ENCODE measurements around the gene C2CD2L. TPM values are rescaled to one million over a fixed set of nuclear protein-coding genes. Genes with fewer than 3 reads are reported as not detected.

Gene C2CD2L
- total and polyA plus RNA-seq, 2 of the 13 experiments (the other 11 are each of a cell fraction or from before 2014, with no cell fraction given): 3.7 to 5.5 TPM

DNA sequence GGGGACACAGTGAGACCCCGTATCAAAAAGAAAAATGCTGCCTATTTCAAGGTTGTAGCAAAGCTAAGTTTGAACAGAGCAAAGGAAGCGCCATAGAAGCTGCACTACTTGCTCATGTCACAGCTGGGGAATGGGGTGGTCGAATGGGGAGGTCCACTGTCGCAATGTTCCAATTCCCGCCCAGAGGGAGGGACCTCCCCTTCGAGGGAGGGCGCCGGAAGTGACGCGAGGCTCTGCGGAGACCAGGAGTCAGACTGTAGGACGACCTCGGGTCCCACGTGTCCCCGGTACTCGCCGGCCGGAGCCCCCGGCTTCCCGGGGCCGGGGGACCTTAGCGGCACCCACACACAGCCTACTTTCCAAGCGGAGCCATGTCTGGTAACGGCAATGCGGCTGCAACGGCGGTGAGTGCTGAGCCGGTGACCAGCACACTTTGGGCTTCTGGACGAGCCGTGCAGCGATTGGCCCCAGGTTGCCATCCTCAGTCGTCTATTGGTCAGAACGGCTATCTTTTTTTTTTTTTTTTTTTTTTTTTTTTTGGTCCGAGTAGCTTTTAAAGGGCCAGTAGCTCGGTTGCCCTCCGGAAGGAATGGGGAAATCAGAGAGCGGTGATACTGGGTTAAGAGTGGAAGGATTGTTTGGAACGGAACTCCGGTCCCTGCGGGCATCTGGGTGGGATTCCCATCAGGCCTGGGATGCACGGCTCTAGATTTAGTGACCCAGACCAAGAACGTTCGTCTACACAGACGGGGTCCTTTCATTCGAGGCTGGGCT lies 22.3 kb upstream of the C2CD2L start, which contains the start of gene HMBS (continued):
- TF ChIP-seq, protein P1, sequence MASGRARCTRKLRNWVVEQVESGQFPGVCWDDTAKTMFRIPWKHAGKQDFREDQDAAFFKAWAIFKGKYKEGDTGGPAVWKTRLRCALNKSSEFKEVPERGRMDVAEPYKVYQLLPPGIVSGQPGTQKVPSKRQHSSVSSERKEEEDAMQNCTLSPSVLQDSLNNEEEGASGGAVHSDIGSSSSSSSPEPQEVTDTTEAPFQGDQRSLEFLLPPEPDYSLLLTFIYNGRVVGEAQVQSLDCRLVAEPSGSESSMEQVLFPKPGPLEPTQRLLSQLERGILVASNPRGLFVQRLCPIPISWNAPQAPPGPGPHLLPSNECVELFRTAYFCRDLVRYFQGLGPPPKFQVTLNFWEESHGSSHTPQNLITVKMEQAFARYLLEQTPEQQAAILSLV (CRISPR knock-in tag; IDR thresholded peaks at IDR 0.05; ENCODE audit: borderline replicate concordance): peak; percentile 34; the same call in 1 of the 2 replicates
- no peak for TF ChIP-seq POLR2AphosphoS2 (IDR thresholded peaks at IDR 0.05; ENCODE audit: low read depth, low read length)
- TF ChIP-seq NFE2L1 (CRISPR knock-in tag; IDR thresholded peaks at IDR 0.05; ENCODE audit: borderline replicate concordance): no peak
- TF ChIP-seq REXO4 (CRISPR knock-in tag; IDR thresholded peaks at IDR 0.05; ENCODE audit: borderline replicate concordance): no peak
- TF ChIP-seq FOXA3 (CRISPR knock-in tag; IDR thresholded peaks at IDR 0.05): 0 out of 2 replicates have a peak, but pooled peaks have one; percentile 3
- TF ChIP-seq ZNF773 (CRISPR knock-in tag; IDR thresholded peaks at IDR 0.05; ENCODE audit: borderline replicate concordance): no peak
- TF ChIP-seq ZNF891 (CRISPR knock-in tag; IDR thresholded peaks at IDR 0.05): no peak
- TF ChIP-seq, protein P2, sequence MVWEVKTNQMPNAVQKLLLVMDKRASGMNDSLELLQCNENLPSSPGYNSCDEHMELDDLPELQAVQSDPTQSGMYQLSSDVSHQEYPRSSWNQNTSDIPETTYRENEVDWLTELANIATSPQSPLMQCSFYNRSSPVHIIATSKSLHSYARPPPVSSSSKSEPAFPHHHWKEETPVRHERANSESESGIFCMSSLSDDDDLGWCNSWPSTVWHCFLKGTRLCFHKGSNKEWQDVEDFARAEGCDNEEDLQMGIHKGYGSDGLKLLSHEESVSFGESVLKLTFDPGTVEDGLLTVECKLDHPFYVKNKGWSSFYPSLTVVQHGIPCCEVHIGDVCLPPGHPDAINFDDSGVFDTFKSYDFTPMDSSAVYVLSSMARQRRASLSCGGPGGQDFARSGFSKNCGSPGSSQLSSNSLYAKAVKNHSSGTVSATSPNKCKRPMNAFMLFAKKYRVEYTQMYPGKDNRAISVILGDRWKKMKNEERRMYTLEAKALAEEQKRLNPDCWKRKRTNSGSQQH (CRISPR knock-in tag; IDR thresholded peaks at IDR 0.05; ENCODE audit: low read depth): peak; percentile 55; the same call in 1 of the 2 replicates
- TF ChIP-seq, protein P3, sequence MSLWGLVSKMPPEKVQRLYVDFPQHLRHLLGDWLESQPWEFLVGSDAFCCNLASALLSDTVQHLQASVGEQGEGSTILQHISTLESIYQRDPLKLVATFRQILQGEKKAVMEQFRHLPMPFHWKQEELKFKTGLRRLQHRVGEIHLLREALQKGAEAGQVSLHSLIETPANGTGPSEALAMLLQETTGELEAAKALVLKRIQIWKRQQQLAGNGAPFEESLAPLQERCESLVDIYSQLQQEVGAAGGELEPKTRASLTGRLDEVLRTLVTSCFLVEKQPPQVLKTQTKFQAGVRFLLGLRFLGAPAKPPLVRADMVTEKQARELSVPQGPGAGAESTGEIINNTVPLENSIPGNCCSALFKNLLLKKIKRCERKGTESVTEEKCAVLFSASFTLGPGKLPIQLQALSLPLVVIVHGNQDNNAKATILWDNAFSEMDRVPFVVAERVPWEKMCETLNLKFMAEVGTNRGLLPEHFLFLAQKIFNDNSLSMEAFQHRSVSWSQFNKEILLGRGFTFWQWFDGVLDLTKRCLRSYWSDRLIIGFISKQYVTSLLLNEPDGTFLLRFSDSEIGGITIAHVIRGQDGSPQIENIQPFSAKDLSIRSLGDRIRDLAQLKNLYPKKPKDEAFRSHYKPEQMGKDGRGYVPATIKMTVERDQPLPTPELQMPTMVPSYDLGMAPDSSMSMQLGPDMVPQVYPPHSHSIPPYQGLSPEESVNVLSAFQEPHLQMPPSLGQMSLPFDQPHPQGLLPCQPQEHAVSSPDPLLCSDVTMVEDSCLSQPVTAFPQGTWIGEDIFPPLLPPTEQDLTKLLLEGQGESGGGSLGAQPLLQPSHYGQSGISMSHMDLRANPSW (CRISPR knock-in tag; IDR thresholded peaks at IDR 0.05; ENCODE audit: borderline replicate concordance): no peak; the same call in 1 of the 2 replicates
- no peak for TF ChIP-seq KLF12 (CRISPR knock-in tag; IDR thresholded peaks at IDR 0.05; ENCODE audit: borderline replicate concordance)
- TF ChIP-seq, protein P4, sequence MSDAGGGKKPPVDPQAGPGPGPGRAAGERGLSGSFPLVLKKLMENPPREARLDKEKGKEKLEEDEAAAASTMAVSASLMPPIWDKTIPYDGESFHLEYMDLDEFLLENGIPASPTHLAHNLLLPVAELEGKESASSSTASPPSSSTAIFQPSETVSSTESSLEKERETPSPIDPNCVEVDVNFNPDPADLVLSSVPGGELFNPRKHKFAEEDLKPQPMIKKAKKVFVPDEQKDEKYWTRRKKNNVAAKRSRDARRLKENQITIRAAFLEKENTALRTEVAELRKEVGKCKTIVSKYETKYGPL (CRISPR knock-in tag; IDR thresholded peaks at IDR 0.05): no peak
- no peak for TF ChIP-seq SOX6 (IDR thresholded peaks at IDR 0.05)
- peak; percentile 65 for TF ChIP-seq SOX6 (CRISPR knock-in tag; IDR thresholded peaks at IDR 0.05)
- peak in 1 of 2 experiments; percentile 28; a peak in 1 of 4 replicates for TF ChIP-seq KLF16 (CRISPR knock-in tag; IDR thresholded peaks at IDR 0.05)
- peak; percentile 93 for TF ChIP-seq ZNF230 (CRISPR knock-in tag; IDR thresholded peaks at IDR 0.05)

Measured in HepG2 (cell line).